Smooth muscle cell (in vitro differentiated cells): ENCODE data around the gene CMTR1. TPM values are rescaled to one million over a fixed set of nuclear protein-coding genes. Genes with fewer than 3 reads are reported as not detected.

Source experiments
- DNase-seq: peaks from one replicate; lab custom pipeline; 2025; ENCODE audit not compliant: unreplicated experiment; lab: John Stamatoyannopoulos, UW
- H2AFZ ChIP-seq: fragments of 200-600 bp; sonication (generic); 2 replicates; pipeline ENCODE4 v1.6.0; 2016; ENCODE audit warnings: antibody characterized with exemption, low read depth, mild to moderate bottlenecking
- H3F3A ChIP-seq: fragments of 200-600 bp; sonication (generic); 2 replicates; pipeline ENCODE4 v1.6.0; 2017; ENCODE audit warnings: antibody characterized with exemption, low read depth
- H3K27ac ChIP-seq: fragments of 200-600 bp; sonication (generic); 2 replicates; pipeline ENCODE4 v1.5.1; 2016; ENCODE audit warnings: low read depth, mild to moderate bottlenecking
- H3K27me3 ChIP-seq: fragments of 200-600 bp; sonication (generic); 2 replicates; pipeline ENCODE4 v1.6.1; 2016; ENCODE audit warnings: low read depth, mild to moderate bottlenecking
- H3K36me3 ChIP-seq: fragments of 200-600 bp; sonication (generic); 2 replicates; pipeline ENCODE4 v1.5.1; 2016; ENCODE audit warnings: low read depth
- H3K4me1 ChIP-seq: fragments of 200-600 bp; sonication (generic); 2 replicates; pipeline ENCODE4 v1.5.1; 2016; ENCODE audit warnings: low read depth
- H3K4me2 ChIP-seq: fragments of 200-600 bp; sonication (generic); 2 replicates; pipeline ENCODE4 v1.6.0; 2016; ENCODE audit warnings: mild to moderate bottlenecking
- H3K4me3 ChIP-seq: fragments of 200-600 bp; sonication (generic); 2 replicates; pipeline ENCODE4 v1.5.1; 2016; ENCODE audit warnings: mild to moderate bottlenecking
- H3K79me2 ChIP-seq: fragments of 200-600 bp; sonication (generic); 2 replicates; pipeline ENCODE4 v1.6.0; 2016; ENCODE audit warnings: low read depth, mild to moderate bottlenecking
- H3K9ac ChIP-seq: fragments of 200-600 bp; sonication (generic); 2 replicates; pipeline ENCODE4 v1.6.0; 2016; ENCODE audit warnings: low read depth
- H3K9me3 ChIP-seq: fragments of 200-600 bp; sonication (generic); replicated peaks from 2 replicates; pipeline ENCODE4 v1.5.1; 2016; ENCODE audit warnings: low read depth
- H4K20me1 ChIP-seq: fragments of 200-600 bp; sonication (generic); 2 replicates; pipeline ENCODE4 v1.6.0; 2016; ENCODE audit warnings: low read depth
- WGBS: methylation state at CpG from one replicate; pipeline ENCODE4 v1.1.7; 2016; ENCODE audit warnings: low lambda C conversion rate; 5-methylcytosine and 5-hydroxymethylcytosine counted together
- polyA plus RNA-seq: library from polyadenylated mRNA; unstranded; fragments of >200 nt; fragmentation: Nextera tagmentation; extraction: Ambion mirVana; gene quantifications from 2 replicates; pipeline ENCODE4 v1.2.1, GENCODE V29; 2016
- total RNA-seq: library from RNA; depleted of rRNA; stranded (reverse); fragments of >200 nt; gene quantifications from 2 replicates; pipeline ENCODE4 v1.2.3, GENCODE V29; 2014
- TF ChIP-seq, protein P1 (sequence below): fragments of 200-600 bp; sonication (generic); IDR thresholded peaks from 2 replicates; pipeline ENCODE4 v1.5.1; 2017; ENCODE audit warnings: borderline replicate concordance, mild to moderate bottlenecking, antibody characterized with exemption; ENCODE audit not compliant: insufficient read depth, poor library complexity, severe bottlenecking

Gene CMTR1
- total and polyA plus RNA-seq, 2 experiments from 2014 or later = 19.3 to 20.0 TPM

DNA sequence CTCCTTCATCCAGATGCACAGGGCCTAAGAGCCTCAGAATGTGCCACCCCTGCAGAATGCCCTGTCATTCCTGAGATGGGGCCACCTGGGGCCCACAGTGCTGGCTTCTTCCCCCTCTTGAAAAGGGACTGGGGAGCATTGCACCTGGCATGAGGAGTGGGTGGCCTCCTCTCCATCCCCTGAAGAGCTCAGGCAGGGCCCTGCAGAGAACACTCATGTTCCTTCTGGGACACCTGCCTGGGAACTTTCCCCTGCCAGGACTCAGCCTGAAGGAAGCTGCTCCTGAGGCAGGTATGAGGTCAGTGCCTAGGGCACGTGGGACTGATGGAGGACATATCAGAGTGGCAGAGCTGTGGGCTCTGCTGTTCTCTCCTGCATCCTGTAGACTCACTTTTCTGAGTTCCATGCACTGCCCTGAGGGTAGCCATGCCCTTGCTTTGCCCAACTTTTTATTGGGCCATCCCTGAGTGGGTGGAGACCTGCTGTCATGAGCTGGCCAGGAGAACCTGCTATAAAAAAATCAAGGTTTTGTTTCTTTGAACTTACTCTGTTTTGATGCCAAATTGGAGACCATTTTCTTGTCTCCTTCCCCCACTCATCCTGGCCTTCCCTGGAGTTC is 47.2 kb downstream of the CMTR1 start:
- Histone ChIP-seq H3K79me2 (no peaks in the 10 kb centered on the region), H3F3A (no peaks in the 10 kb centered on the region), H3K4me1 (peaks cover 12% of the 10 kb centered on the region), H3K27ac (no peak overlapping the region), H3K27me3 (no peaks in the 10 kb centered on the region), H3K9ac (no peak overlapping the region), H3K36me3 (no peaks in the 10 kb centered on the region), H3K4me3 (no peak overlapping the region), H2AFZ (no peak overlapping the region), H3K9me3 (no peaks in the 10 kb centered on the region), H4K20me1 (peaks cover 13% of the 10 kb centered on the region), H3K4me2 (no peak overlapping the region)
- WGBS = 100% methylated on average over 1 of the region's 1 CpG
- no peak for DNase-seq
- TF ChIP-seq, protein P1, sequence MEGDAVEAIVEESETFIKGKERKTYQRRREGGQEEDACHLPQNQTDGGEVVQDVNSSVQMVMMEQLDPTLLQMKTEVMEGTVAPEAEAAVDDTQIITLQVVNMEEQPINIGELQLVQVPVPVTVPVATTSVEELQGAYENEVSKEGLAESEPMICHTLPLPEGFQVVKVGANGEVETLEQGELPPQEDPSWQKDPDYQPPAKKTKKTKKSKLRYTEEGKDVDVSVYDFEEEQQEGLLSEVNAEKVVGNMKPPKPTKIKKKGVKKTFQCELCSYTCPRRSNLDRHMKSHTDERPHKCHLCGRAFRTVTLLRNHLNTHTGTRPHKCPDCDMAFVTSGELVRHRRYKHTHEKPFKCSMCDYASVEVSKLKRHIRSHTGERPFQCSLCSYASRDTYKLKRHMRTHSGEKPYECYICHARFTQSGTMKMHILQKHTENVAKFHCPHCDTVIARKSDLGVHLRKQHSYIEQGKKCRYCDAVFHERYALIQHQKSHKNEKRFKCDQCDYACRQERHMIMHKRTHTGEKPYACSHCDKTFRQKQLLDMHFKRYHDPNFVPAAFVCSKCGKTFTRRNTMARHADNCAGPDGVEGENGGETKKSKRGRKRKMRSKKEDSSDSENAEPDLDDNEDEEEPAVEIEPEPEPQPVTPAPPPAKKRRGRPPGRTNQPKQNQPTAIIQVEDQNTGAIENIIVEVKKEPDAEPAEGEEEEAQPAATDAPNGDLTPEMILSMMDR = no peak

DNA sequence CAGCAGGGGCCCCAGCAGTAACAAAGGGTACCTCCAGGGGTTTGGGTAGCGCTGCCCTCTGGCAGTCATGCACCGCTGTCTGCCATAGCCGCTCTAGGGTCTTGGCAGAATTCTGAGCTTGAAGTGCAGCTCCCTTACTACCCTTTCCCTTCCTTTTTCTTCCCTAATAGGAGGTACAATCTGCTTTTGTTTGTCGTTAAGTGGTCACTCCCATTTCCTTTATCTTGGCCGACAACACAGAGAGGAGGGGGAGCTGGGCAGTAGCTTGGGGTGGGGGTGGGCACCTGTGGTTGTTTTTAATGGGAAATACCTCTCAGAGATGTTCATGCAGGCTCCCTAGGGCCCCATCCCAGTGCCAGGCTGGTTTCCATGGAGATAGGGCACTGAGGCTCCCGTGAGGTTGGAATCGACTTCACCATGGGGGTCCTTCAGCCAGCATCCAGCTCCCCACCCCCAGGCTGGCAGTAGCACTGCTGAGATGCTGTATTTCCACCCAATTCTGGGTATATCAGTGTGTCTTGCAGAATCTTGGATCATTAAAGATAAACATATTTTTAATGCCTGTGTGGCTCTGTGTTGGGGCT is 48.0 kb downstream of the CMTR1 start:
- no peaks in the 10 kb centered on the region for H3K27me3 ChIP-seq
- no peak for DNase-seq
- peaks cover 12% of the 10 kb centered on the region for H3K4me1 ChIP-seq
- H3K4me3 ChIP-seq = no peak overlapping the region
- H3K79me2 ChIP-seq = no peaks in the 10 kb centered on the region
- H2AFZ ChIP-seq = no peak overlapping the region
- H3K9ac ChIP-seq = no peak overlapping the region
- no peak overlapping the region for H3K4me2 ChIP-seq
- no peaks in the 10 kb centered on the region for H3F3A ChIP-seq
- TF ChIP-seq, protein P1 = no peak
- WGBS = 74% methylated on average over 7 of the region's 7 CpGs
- H3K9me3 ChIP-seq = no peaks in the 10 kb centered on the region
- H4K20me1 ChIP-seq = peaks cover 21% of the 10 kb centered on the region
- H3K27ac ChIP-seq = no peak overlapping the region
- H3K36me3 ChIP-seq = no peaks in the 10 kb centered on the region

DNA sequence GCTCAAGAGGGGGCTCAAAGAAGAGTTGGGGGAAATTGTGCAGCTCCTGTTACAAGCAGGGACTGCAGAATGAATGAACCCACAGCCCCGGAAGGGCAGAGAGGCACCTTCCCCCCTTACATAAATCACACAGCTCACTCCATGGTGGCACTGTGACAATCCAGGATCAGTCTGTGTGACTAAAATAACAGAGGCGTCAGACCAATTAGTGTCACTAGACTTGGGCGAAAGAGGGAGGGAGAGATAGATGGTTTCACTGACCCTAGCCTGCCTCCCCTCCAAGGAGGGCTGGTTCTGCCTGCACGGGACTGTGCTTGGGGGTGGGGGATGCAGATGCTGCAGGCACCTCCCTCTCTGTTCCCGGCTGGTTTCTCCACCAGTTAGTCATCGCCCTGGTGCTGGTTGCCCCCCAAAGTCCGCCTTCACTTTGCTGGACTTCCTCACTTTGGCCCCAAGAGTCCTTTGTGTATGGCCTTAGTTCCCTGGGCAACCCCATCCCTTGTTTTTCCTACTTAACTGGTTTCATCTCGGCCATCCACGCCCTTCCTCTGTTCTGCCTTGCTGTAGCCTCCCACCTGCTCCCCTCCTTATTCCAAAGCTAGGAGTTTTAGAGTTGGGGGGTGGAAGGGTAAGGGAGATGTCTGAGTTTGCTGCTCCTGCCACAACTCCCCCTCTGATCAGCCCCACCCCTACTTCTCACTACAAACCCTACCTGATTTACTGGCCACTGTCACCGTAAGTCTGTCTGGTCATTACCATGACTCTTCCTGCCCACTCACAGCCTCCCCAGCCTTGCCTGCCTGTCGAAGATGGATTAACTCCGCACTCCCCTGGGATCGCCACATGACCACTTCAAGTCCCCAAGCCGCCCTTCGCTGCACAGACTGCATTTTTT is 48.9 kb downstream of the CMTR1 start:
- H3K36me3 ChIP-seq = no peaks in the 10 kb centered on the region
- peaks cover 27% of the 10 kb centered on the region for H4K20me1 ChIP-seq
- H3K27me3 ChIP-seq = no peaks in the 10 kb centered on the region
- H3K9me3 ChIP-seq = no peaks in the 10 kb centered on the region
- WGBS = 84% methylated on average over 15 of the region's 15 CpGs
- peaks cover 12% of the 10 kb centered on the region for H3K4me1 ChIP-seq
- no peaks in the 10 kb centered on the region for H3F3A ChIP-seq
- no peak overlapping the region for H2AFZ ChIP-seq
- no peak overlapping the region for H3K4me2 ChIP-seq
- H3K79me2 ChIP-seq = no peaks in the 10 kb centered on the region
- TF ChIP-seq, protein P1 = no peak
- H3K27ac ChIP-seq = no peak overlapping the region
- DNase-seq = no peak
- no peak overlapping the region for H3K9ac ChIP-seq
- H3K4me3 ChIP-seq = no peak overlapping the region
